Stimulated activated CD8-positive, alpha-beta memory T cell treated with anti-CD3 and anti-CD28 coated beads, Interleukin-12 subunit alpha, Interleukin-12 subunit beta, amount 100 ng/mL, for 1 hour (primary cell): ENCODE measurements around the gene DIP2B.

Source experiments
- DNase-seq: peaks from one replicate; pipeline ENCODE4 v3.0.0-alpha.2; 2020; ENCODE audit warnings: low read depth

Gene DIP2B

GRCh38 chr12:50579757-50580267, 75.0 kb downstream of the DIP2B start:
- no peak for DNase-seq

DNA sequence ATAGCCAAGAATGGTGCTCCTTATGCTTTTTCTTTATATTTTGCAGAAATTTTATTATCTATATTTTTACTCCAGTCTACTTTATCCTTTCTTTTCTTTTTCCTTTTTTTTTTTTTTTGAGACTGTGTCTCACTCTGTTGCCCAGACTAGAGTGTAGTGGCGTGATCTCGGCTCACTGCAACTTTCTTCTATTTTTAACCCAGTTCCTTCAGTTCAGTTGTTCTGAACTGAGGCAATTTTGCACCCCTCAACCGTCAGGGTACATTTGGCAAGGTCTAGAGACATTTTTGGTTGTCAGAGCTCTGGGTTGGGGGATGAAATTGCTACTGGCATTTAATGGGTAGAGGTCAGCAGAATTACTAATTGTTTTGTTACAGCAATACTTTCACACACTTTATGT, 75.7 kb downstream of the DIP2B start:
- DNase-seq, result no peak

- no peak for DNase-seq
Observed at GRCh38 chr12:50581226-50582184, 76.7 kb downstream of the DIP2B start.

GRCh38 chr12:50584135-50584534, 79.3 kb downstream of the DIP2B start:
- no peak for DNase-seq

GRCh38 chr12:50589650-50590435, 85.1 kb downstream of the DIP2B start:
- no peak for DNase-seq

- no peak for DNase-seq
Observed at GRCh38 chr12:50590869-50591268, 86.1 kb downstream of the DIP2B start.

- no peak for DNase-seq
Observed at GRCh38 chr12:50595667-50596066, 90.9 kb downstream of the DIP2B start.

GRCh38 chr12:50597200-50598195, 92.7 kb downstream of the DIP2B start:
- DNase-seq, result peak; percentile 30

GRCh38 chr12:50598321-50598862, 93.6 kb downstream of the DIP2B start:
- DNase-seq, result no peak

- no peak for DNase-seq
Observed at GRCh38 chr12:50599366-50600095, 94.7 kb downstream of the DIP2B start.

- no peak for DNase-seq
Observed at GRCh38 chr12:50600364-50600763, 95.6 kb downstream of the DIP2B start.

DNA sequence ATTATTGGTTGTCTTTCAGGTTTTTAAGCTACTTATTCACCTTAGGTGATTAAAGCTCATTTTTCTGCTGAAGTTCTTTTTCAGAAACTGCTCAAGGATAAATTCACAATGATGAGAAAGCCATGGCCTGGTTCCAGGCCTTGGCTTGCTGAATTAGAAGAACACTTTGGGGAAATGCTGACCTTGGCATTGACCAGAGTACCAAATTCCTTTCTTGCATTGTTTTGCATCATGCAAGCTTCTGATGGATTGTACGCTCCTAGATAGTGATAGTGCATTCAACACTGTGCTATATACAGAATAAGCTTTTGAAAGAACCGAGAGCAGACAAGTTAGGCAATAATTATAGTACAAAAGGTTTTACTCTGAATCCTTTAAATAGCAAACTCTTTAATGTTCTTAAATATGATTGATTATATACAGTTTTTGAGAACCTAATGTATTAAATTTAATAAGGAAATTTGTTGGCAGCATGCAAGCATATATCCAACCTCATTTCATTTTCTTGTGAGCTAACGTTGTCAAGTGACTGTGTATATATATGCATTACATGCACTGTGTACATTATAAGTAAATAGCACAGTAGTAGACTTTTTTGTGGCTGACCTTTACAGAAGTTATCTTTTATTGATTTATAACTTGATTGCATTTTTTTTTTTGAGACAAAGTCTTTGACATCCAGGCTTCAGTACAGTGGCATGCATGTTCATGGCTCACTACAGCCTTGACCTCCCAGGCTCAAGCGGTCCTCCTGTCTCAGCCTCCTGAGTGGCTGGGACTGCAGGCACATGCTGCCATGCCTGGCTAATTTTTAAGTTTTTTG, 99.2 kb downstream of the DIP2B start:
- DNase-seq, result no peak

- no peak for DNase-seq
Observed at GRCh38 chr12:50604640-50604920, 99.8 kb downstream of the DIP2B start.

DNA sequence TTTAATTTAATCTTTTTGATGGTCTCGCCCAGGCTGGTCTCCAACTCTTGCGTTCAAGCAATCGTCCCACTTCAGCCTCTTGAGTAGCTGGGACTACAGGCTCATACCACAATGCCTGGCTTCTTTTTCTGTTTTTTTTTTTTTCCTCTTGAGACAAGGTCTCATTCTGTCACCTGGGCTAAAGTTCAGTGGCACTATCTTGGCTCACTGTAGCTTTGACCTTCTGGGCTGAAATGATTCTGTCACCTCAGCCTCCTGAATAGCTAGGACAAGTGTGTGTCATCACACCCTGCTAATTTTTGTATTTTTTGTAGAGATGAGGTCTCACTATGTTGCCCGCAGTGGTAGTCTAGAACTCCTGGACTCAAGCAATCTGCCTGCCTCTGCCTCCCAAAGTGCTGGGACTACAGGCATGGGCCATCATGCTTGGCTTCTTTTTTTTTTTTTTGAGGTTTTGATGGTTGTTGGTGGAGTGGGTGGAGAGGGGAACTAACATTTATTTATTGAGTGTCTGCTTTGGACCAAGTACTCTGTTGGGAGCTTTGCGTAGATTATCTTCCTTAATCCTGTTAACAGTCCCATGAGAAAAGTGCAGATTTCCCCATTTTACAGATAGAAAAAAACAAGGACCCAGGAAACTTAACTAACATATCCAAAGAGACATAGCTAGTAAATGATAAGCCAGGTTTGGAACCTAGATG, 102.0 kb downstream of the DIP2B start:
- DNase-seq, result no peak

GRCh38 chr12:50609292-50609874, 104.6 kb downstream of the DIP2B start:
- no peak for DNase-seq

DNA sequence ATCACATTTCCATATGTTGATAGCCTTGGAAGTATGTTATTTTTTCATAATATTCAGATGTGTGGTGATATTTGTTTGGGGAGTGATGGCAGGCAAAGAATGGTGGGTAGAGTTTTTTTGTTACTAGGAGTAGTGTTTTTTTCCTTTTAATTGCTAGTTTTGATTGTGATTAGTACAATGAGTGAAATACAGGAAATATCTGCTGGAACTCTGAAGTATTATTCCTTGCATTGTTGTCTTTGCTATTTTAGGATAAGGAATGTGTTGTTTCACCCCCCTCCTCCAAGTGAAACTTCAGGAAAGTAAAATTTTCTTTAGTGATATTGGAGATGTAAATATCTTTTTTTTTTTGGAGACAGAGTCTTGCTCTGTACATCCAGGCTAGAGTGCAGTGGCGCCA, 105.4 kb downstream of the DIP2B start:
- no peak for DNase-seq

GRCh38 chr12:50611021-50611744, 106.4 kb downstream of the DIP2B start:
- no peak for DNase-seq

GRCh38 chr12:50612882-50613281, 108.1 kb downstream of the DIP2B start:
- DNase-seq, result no peak
